HS-27A (cell line): ENCODE results near the gene DOK1.

ENCODE experiments used
- DNase-seq: peaks from one replicate; pipeline ENCODE4 v3.0.0-alpha.2; 2012; ENCODE audit warnings: low read depth, missing footprints

Gene DOK1

GRCh38 chr2:74553892-74554819, at the start of gene DOK1, which contains the start of gene LOXL3:
TSS of gene DOK1 (plus strand) at chr2:74554720. CDS start at chr2:74554755, 35 bp downstream.
TSS of gene LOXL3 (minus strand) at chr2:74553942. CDS start at chr2:74552634, 1,308 bp downstream.
- no peak for DNase-seq

GRCh38 chr2:74505448-74506246, 48.9 kb upstream of the DOK1 start:
- no peak for DNase-seq

- peak; percentile 98 for DNase-seq
Measured at GRCh38 chr2:74507145-74507925, 47.2 kb upstream of the DOK1 start, which contains the start of gene PCGF1. TSS of gene PCGF1 (minus strand) at chr2:74507695. CDS start at chr2:74507668, 27 bp downstream.

GRCh38 chr2:74507926-74508520, 46.5 kb upstream of the DOK1 start:
- no peak for DNase-seq

GRCh38 chr2:74510272-74510671, 44.2 kb upstream of the DOK1 start:
- no peak for DNase-seq

- DNase-seq = no peak
Measured at GRCh38 chr2:74511104-74511989, 43.2 kb upstream of the DOK1 start.

- no peak for DNase-seq
Measured at GRCh38 chr2:74512744-74513604, 41.5 kb upstream of the DOK1 start.

GRCh38 chr2:74513605-74514367, 40.7 kb upstream of the DOK1 start:
- no peak for DNase-seq

- no peak for DNase-seq
Measured at GRCh38 chr2:74514368-74515270, 39.9 kb upstream of the DOK1 start, which contains the start of gene TLX2. TSS of gene TLX2 (plus strand) at chr2:74514450. CDS start at chr2:74514807, 357 bp downstream.

GRCh38 chr2:74515271-74515980, 39.1 kb upstream of the DOK1 start:
- no peak for DNase-seq

GRCh38 chr2:74515981-74516633, 38.4 kb upstream of the DOK1 start:
- DNase-seq = no peak

- DNase-seq = no peak
Measured at GRCh38 chr2:74516650-74517049, 37.9 kb upstream of the DOK1 start.

- no peak for DNase-seq
Measured at GRCh38 chr2:74522516-74522915, 32.0 kb upstream of the DOK1 start.

- DNase-seq = no peak
Measured at GRCh38 chr2:74524005-74524404, 30.5 kb upstream of the DOK1 start.

- DNase-seq = no peak
Measured at GRCh38 chr2:74524955-74525716, 29.4 kb upstream of the DOK1 start.
